ENCODE measurements around the gene AR.

Gene AR

GRCh38 chrX:67720344-67720743 lies 176.5 kb downstream of the AR start:
- no peak for TF ChIP-seq ZNF274 (IDR thresholded peaks at IDR 0.05; ENCODE audit: low read depth, low read length)
- H3K4me3 ChIP-seq (ENCODE audit: low read length), result no peak overlapping the region

GRCh38 chrX:67721321-67721720 lies 177.5 kb downstream of the AR start:
- no peak overlapping the region for H3K4me3 ChIP-seq (ENCODE audit: low read length)
- TF ChIP-seq ZNF274 (IDR thresholded peaks at IDR 0.05; ENCODE audit: low read depth, low read length), result no peak

DNA sequence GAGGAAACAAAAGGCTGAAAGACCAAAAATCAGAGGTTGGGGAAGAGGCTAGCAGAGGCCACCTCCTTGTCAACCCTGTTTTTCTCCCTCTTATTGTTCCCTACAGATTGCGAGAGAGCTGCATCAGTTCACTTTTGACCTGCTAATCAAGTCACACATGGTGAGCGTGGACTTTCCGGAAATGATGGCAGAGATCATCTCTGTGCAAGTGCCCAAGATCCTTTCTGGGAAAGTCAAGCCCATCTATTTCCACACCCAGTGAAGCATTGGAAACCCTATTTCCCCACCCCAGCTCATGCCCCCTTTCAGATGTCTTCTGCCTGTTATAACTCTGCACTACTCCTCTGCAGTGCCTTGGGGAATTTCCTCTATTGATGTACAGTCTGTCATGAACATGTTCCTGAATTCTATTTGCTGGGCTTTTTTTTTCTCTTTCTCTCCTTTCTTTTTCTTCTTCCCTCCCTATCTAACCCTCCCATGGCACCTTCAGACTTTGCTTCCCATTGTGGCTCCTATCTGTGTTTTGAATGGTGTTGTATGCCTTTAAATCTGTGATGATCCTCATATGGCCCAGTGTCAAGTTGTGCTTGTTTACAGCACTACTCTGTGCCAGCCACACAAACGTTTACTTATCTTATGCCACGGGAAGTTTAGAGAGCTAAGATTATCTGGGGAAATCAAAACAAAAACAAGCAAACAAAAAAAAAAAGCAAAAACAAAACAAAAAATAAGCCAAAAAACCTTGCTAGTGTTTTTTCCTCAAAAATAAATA lies 179.9 kb downstream of the AR start:
- TF ChIP-seq ZNF274 (IDR thresholded peaks at IDR 0.05; ENCODE audit: low read depth, low read length), result no peak
- H3K4me3 ChIP-seq (ENCODE audit: low read length), result no peak overlapping the region

- H3K4me3 ChIP-seq (ENCODE audit: low read length), result no peak overlapping the region
- TF ChIP-seq ZNF274 (IDR thresholded peaks at IDR 0.05; ENCODE audit: low read depth, low read length), result no peak
These were observed 180.7 kb downstream of the AR start for GRCh38 chrX:67724359-67725110.

DNA sequence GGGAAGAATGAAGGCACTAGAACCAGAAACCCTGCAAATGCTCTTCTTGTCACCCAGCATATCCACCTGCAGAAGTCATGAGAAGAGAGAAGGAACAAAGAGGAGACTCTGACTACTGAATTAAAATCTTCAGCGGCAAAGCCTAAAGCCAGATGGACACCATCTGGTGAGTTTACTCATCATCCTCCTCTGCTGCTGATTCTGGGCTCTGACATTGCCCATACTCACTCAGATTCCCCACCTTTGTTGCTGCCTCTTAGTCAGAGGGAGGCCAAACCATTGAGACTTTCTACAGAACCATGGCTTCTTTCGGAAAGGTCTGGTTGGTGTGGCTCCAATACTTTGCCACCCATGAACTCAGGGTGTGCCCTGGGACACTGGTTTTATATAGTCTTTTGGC lies 181.7 kb downstream of the AR start:
- TF ChIP-seq ZNF274 (IDR thresholded peaks at IDR 0.05; ENCODE audit: low read depth, low read length), result no peak
- H3K4me3 ChIP-seq (ENCODE audit: low read length), result no peak overlapping the region

GRCh38 chrX:67726018-67726417 lies 182.2 kb downstream of the AR start:
- TF ChIP-seq ZNF274 (IDR thresholded peaks at IDR 0.05; ENCODE audit: low read depth, low read length), result no peak

GRCh38 chrX:67727576-67727975 lies 183.8 kb downstream of the AR start:
- no peak for TF ChIP-seq ZNF274 (IDR thresholded peaks at IDR 0.05; ENCODE audit: low read depth, low read length)
- H3K4me3 ChIP-seq (ENCODE audit: low read length), result no peak overlapping the region

More at GRCh38 chrX:67726018-67726417, 182.2 kb downstream of the AR start:
- no peak overlapping the region for H3K4me3 ChIP-seq (ENCODE audit: low read length)

DNA sequence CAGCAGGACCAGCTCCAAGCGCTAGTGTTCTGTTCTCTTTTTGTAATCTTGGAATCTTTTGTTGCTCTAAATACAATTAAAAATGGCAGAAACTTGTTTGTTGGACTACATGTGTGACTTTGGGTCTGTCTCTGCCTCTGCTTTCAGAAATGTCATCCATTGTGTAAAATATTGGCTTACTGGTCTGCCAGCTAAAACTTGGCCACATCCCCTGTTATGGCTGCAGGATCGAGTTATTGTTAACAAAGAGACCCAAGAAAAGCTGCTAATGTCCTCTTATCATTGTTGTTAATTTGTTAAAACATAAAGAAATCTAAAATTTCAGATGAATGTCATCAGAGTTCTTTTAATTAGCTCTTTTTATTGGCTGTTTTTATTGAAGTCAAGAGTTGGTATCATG lies 186.5 kb downstream of the AR start:
- no peak overlapping the region for H3K4me3 ChIP-seq (ENCODE audit: low read length)
- TF ChIP-seq ZNF274 (IDR thresholded peaks at IDR 0.05; ENCODE audit: low read depth, low read length), result no peak

DNA sequence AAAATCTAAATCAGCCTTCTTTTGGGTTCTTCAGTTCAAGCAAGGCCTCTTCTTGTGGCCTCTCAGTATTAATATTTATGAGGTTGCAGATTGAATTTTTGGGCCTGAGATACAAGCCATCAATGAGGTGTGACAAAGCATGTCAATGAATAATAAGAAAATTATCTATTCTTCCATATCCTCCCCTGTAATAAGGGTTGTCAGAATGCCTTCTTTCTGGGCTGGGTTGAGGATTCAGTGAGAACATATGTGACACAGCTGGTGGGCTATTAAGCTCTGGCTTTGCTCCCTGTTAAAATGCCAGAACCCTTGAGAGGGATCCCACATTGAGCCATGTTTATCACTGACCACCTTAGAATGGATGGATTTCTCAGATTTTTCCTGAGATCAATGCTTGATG lies 187.2 kb downstream of the AR start:
- H3K4me3 ChIP-seq (ENCODE audit: low read length), result no peak overlapping the region
- no peak for TF ChIP-seq ZNF274 (IDR thresholded peaks at IDR 0.05; ENCODE audit: low read depth, low read length)

- no peak overlapping the region for H3K4me3 ChIP-seq (ENCODE audit: low read length)
- no peak for TF ChIP-seq ZNF274 (IDR thresholded peaks at IDR 0.05; ENCODE audit: low read depth, low read length)
These were observed 189.0 kb downstream of the AR start for GRCh38 chrX:67732864-67733263.

GRCh38 chrX:67734111-67734753 lies 190.4 kb downstream of the AR start:
- H3K4me3 ChIP-seq (ENCODE audit: low read length), result no peak overlapping the region
- TF ChIP-seq ZNF274 (IDR thresholded peaks at IDR 0.05; ENCODE audit: low read depth, low read length), result no peak

DNA sequence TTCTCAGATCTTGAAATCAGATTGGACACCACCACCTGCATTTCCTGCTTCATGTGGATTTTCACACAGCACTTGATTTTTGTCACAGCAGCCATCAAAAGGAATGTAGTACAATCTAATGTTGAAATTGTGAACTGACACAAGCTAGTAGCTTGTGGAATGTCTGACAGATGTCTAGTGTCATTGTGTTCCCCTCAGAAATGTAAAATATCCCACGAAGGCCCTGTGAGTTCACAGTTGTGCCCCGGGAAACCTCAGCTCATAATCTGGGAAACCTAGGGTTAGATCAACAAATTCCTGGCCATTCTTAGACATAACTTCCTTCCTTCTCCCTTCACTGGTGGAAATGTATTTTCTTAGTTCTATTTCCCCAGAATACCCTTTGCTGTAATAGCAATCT lies 205.7 kb downstream of the AR start:
- no peak for TF ChIP-seq ZNF274 (IDR thresholded peaks at IDR 0.05; ENCODE audit: low read depth, low read length)

DNA sequence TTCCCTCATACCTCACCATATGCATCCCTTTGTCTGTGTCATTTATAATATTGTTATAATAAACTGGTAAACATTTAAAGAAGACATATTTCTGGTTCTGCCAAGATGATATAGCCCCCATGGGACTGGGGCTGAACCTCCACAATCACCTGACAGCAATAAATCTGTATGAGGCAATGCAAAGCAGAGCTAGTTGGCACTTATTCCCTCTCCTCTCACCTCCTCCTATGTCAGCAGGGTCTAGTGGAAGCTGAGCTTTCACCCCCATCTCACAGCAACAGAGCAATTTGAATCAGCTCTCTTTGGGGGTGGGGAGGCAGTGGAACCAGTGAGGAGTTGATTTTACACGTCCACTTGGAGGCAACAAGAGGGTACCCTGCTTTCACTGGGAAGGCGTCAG lies 206.9 kb downstream of the AR start:
- no peak overlapping the region for H3K4me3 ChIP-seq (ENCODE audit: low read length)
- no peak for TF ChIP-seq ZNF274 (IDR thresholded peaks at IDR 0.05; ENCODE audit: low read depth, low read length)

More for the DNA sequence above, 205.7 kb downstream of the AR start:
- no peak overlapping the region for H3K4me3 ChIP-seq (ENCODE audit: low read length)

GRCh38 chrX:67759018-67759417 lies 215.2 kb downstream of the AR start:
- no peak for TF ChIP-seq ZNF274 (IDR thresholded peaks at IDR 0.05; ENCODE audit: low read depth, low read length)
- no peak overlapping the region for H3K4me3 ChIP-seq (ENCODE audit: low read length)

GRCh38 chrX:67777148-67777547 lies 233.3 kb downstream of the AR start:
- no peak for TF ChIP-seq ZNF274 (IDR thresholded peaks at IDR 0.05; ENCODE audit: low read depth, low read length)
- H3K4me3 ChIP-seq (ENCODE audit: low read length), result no peak overlapping the region

All from GM08714 (cell line).